AG09309 (cell line): ENCODE results near the gene ACLY.
"Not testable (repeated sequence)": the region's sequence is repeated elsewhere in the genome, so short reads cannot be mapped to it uniquely, and the experiment has no call there.

Experiments used
- DNase-seq: peaks from one replicate; pipeline ENCODE4 v3.0.0-alpha.2; 2010; ENCODE audit warnings: low read depth
- H3K4me3 ChIP-seq: 2 replicates; pipeline ENCODE4 v1.5.1; 2011; ENCODE audit warnings: mild to moderate bottlenecking, low read depth, low read length, moderate library complexity; ENCODE audit not compliant: control insufficient read depth
- CTCF ChIP-seq: IDR thresholded peaks from 2 replicates; pipeline ENCODE4 v1.5.1; 2011; ENCODE audit warnings: mild to moderate bottlenecking, low read depth, low read length, inconsistent platforms; ENCODE audit not compliant: insufficient read depth, control insufficient read depth; ENCODE audit errors: missing control alignments

Gene ACLY

GRCh38 chr17:41835800-41836549 lies 82.8 kb downstream of the ACLY start, which contains the start of gene NT5C3B:
Gene NT5C3B, minus strand, starts transcription at chr17:41836232. Its CDS starts 39 bp downstream, at chr17:41836193.
- no peak for TF ChIP-seq CTCF
- no peak for DNase-seq
- H3K4me3 ChIP-seq, result peak within 1 kb of the TSS; percentile 69

- peak overlapping the region; percentile 69 for H3K4me3 ChIP-seq
- no peak for TF ChIP-seq CTCF
- DNase-seq, result no peak
Measured at GRCh38 chr17:41835214-41835799, 83.4 kb downstream of the ACLY start.

GRCh38 chr17:41829961-41830360 lies 88.8 kb downstream of the ACLY start:
- H3K4me3 ChIP-seq, DNase-seq: not testable (repeated sequence)

GRCh38 chr17:41825175-41825845 lies 93.4 kb downstream of the ACLY start:
- no peak overlapping the region for H3K4me3 ChIP-seq
- no peak for DNase-seq
- TF ChIP-seq CTCF, result no peak

- no peak for DNase-seq
- no peak for TF ChIP-seq CTCF
- no peak overlapping the region for H3K4me3 ChIP-seq
Measured at GRCh38 chr17:41824086-41824485, 94.7 kb downstream of the ACLY start.

- DNase-seq, result no peak
- no peak for TF ChIP-seq CTCF
- no peak overlapping the region for H3K4me3 ChIP-seq
Measured at GRCh38 chr17:41823580-41823979, 95.2 kb downstream of the ACLY start.

- TF ChIP-seq CTCF, result no peak
- no peak for DNase-seq
- no peak overlapping the region for H3K4me3 ChIP-seq
Measured at GRCh38 chr17:41823141-41823524, 95.6 kb downstream of the ACLY start.
